ENCODE results near the gene OR51B2.
"Not testable (repeated sequence)": the region's sequence is repeated elsewhere in the genome, so short reads cannot be mapped to it uniquely, and the experiment has no call there.

Gene OR51B2

DNA sequence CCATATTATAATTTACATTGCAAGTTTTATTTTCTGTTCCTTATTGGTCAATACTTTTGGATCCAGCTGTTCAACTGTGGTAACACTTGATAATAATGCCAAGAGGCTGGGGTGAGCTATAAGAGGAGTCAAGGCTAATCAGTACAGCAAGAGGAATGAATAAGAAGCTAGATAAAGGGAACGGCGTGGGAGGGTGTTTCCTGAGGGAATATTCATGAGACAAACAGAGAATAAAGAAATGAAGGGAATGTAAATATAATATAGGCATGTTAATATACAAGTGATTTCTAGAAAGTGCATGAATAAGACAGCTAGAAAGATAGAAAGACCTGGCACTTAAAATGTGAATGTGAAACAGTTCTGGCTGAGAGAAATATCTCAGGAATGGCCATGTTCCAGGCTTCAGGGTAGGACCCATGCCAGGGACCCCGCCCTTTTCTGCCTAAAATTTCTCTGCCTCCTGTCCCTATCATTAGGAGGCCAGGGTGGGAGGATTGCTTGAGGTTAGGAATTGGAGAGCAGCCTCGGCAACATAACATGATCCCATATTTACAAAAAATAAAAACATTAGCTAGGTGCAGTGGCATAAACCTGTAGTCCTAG, 26.3 kb downstream of the OR51B2 start:
- TF ChIP-seq ZNF274 (IDR thresholded peaks at IDR 0.05; ENCODE audit: low read depth, low read length): no peak
- no peak overlapping the region for H3K4me3 ChIP-seq (ENCODE audit: low read length)

DNA sequence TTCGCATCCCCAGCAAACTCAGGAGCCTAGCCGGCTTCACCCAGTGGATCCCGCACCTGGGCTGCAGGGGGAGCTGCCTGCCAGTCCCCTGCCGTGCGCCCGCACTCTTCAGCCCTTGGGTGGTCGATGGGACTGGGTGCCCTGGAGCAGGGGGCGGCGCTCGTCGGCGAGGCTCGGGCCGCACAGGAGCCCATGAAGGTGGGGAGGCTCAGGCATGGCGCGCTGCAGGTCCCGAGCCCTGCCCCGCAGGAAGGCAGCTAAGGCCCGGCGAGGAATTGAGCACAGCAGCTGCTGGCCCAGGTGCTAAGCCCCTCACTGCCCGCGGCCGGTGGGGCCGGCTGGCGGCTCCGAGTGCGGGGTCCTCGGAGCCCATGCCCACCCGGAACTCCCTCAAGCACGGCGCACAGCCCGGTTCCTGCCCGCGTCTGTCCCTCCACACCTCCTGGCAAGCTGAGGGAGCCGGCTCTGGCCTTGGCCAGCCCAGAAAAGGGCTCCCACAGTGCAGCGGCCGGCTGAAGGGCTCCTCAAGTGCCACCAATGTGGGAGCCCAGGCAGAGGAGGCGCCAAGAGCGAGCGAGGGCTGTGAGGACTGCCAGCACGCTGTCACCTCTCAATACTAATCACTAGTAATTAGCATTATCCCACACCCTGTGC, 29.6 kb downstream of the OR51B2 start:
- H3K4me3 ChIP-seq (ENCODE audit: low read length): not testable (repeated sequence)

GRCh38 chr11:5293028-5293427, 31.1 kb downstream of the OR51B2 start:
- TF ChIP-seq ZNF274 (IDR thresholded peaks at IDR 0.05; ENCODE audit: low read depth, low read length): no peak
- H3K4me3 ChIP-seq (ENCODE audit: low read length): no peak overlapping the region

- H3K4me3 ChIP-seq (ENCODE audit: low read length): no peak overlapping the region
These were observed 32.8 kb downstream of the OR51B2 start for GRCh38 chr11:5291207-5291838.

GRCh38 chr11:5290106-5290505, 34.0 kb downstream of the OR51B2 start:
- no peak overlapping the region for H3K4me3 ChIP-seq (ENCODE audit: low read length)
- no peak for TF ChIP-seq ZNF274 (IDR thresholded peaks at IDR 0.05; ENCODE audit: low read depth, low read length)

More at GRCh38 chr11:5291207-5291838, 32.8 kb downstream of the OR51B2 start:
- TF ChIP-seq ZNF274 (IDR thresholded peaks at IDR 0.05; ENCODE audit: low read depth, low read length): no peak

- H3K4me3 ChIP-seq (ENCODE audit: low read length): no peak overlapping the region
- TF ChIP-seq ZNF274 (IDR thresholded peaks at IDR 0.05; ENCODE audit: low read depth, low read length): no peak
These were observed 34.4 kb downstream of the OR51B2 start for GRCh38 chr11:5289696-5290095.

DNA sequence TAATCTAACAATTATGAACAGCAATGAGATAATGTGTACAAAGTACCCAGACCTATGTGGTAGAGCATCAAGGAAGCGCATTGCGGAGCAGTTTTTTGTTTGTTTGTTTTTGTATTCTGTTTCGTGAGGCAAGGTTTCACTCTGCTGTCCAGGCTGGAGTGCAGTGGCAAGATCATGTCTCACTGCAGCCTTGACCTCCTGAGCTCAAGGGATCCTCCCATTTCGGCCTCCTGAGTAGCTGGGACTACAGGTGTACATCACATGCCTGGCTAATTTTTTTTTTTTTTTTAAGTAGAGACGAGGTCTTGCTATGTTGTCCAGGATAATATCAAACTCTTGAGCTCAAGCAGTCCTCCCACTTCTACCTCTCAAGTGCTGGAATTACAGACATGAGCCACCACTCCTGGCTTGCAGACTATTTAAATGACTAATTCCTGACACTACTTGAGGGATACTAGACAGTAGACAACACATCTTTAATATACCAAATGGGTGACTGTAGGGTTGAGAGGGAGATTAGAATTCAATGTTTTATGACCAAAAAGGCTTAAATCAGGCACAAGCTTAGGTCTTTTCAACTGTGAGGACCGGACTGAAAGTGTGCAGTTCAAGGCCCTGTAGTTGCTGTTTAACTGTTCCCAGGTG, 35.1 kb downstream of the OR51B2 start:
- no peak overlapping the region for H3K4me3 ChIP-seq (ENCODE audit: low read length)
- TF ChIP-seq ZNF274 (IDR thresholded peaks at IDR 0.05; ENCODE audit: low read depth, low read length): no peak

DNA sequence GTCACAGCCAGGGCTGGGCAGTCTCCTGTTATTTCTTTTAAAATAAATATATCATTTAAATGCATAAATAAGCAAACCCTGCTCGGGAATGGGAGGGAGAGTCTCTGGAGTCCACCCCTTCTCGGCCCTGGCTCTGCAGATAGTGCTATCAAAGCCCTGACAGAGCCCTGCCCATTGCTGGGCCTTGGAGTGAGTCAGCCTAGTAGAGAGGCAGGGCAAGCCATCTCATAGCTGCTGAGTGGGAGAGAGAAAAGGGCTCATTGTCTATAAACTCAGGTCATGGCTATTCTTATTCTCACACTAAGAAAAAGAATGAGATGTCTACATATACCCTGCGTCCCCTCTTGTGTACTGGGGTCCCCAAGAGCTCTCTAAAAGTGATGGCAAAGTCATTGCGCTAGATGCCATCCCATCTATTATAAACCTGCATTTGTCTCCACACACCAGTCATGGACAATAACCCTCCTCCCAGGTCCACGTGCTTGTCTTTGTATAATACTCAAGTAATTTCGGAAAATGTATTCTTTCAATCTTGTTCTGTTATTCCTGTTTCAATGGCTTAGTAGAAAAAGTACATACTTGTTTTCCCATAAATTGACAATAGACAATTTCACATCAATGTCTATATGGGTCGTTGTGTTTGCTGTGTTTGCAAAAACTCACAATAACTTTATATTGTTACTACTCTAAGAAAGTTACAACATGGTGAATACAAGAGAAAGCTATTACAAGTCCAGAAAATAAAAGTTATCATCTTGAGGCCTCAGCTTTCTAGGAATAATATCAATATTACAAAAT, 35.8 kb downstream of the OR51B2 start:
- H3K4me3 ChIP-seq (ENCODE audit: low read length): no peak overlapping the region
- TF ChIP-seq ZNF274 (IDR thresholded peaks at IDR 0.05; ENCODE audit: low read depth, low read length): no peak

DNA sequence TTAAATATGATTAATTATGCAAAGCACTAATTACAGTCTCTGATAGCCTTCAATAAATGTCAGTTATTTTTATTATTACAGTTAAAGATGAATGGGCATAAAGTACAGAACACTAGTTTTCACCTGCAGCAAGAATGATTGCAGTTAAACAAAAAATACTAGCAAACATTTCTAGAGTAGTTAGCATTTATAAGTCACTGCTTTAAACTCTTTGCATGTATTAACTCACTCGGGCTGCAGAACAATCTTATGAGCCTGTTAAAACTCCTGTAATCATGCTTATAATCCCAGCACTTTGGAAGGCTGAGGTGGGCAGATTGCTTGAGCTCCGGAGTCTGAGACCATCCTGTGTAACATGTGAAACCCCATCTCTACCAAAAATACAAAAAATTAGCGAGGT, 37.2 kb downstream of the OR51B2 start:
- TF ChIP-seq ZNF274 (IDR thresholded peaks at IDR 0.05; ENCODE audit: low read depth, low read length): no peak
- H3K4me3 ChIP-seq (ENCODE audit: low read length): no peak overlapping the region

GRCh38 chr11:5286351-5286750, 37.7 kb downstream of the OR51B2 start:
- TF ChIP-seq ZNF274 (IDR thresholded peaks at IDR 0.05; ENCODE audit: low read depth, low read length): no peak
- no peak overlapping the region for H3K4me3 ChIP-seq (ENCODE audit: low read length)

DNA sequence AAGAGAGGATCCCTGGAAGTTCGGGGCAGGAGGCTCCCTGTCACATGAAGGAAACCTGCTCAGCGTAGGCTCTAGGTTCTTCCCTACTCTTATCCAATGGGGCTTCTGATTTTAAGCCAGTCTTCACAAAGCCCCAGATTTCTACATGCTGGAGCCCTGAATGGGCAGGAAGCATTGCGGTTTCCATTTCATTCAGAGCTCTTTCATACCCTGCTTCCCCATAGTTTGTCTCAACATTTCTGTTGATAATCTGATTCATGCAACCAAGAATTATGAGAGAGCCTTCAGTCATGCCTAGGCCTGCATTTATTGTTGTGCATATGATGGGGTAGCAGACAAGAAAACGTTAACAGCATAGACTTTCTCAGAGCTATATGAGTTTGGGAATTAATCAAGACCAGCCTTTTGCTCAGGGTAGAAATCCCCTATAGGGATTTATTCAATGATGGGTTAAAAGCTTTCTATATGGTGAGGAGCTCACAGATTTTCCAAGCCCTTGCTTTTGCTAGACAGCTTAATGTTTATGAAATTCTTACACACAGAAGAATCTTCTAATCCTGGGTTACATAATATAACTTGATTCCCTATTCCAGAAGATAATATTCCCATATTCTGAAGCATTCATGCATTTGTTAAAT, 38.3 kb downstream of the OR51B2 start:
- TF ChIP-seq ZNF274 (IDR thresholded peaks at IDR 0.05; ENCODE audit: low read depth, low read length): no peak

DNA sequence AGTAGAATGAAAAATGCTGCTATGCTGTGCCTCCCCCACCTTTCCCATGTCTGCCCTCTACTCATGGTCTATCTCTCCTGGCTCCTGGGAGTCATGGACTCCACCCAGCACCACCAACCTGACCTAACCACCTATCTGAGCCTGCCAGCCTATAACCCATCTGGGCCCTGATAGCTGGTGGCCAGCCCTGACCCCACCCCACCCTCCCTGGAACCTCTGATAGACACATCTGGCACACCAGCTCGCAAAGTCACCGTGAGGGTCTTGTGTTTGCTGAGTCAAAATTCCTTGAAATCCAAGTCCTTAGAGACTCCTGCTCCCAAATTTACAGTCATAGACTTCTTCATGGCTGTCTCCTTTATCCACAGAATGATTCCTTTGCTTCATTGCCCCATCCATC, 39.5 kb downstream of the OR51B2 start:
- H3K4me3 ChIP-seq (ENCODE audit: low read length): no peak overlapping the region
- TF ChIP-seq ZNF274 (IDR thresholded peaks at IDR 0.05; ENCODE audit: low read depth, low read length): no peak

More for the DNA sequence above, 38.3 kb downstream of the OR51B2 start:
- no peak overlapping the region for H3K4me3 ChIP-seq (ENCODE audit: low read length)

GRCh38 chr11:5283882-5284281, 40.2 kb downstream of the OR51B2 start:
- TF ChIP-seq ZNF274 (IDR thresholded peaks at IDR 0.05; ENCODE audit: low read depth, low read length): no peak

DNA sequence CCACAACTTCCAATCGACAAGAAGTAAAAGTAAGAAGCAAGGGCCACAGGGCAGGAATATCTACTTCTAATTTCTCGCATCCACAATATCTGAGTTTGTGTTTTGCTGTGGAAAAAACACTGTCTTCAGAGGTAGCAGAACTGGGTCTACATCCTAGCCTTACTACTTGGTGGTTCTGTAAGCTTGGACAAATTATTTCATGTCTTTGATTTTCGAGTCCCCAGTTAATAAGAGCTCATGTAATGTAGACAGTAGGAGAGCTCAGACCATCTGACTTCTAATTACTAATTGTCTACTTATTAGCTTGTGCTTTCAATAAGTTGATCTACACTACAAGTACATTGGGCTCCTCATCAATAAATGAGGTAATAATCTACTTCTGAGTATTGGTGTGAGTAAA, 41.0 kb downstream of the OR51B2 start:
- TF ChIP-seq ZNF274 (IDR thresholded peaks at IDR 0.05; ENCODE audit: low read depth, low read length): no peak
- H3K4me3 ChIP-seq (ENCODE audit: low read length): no peak overlapping the region

More at GRCh38 chr11:5283882-5284281, 40.2 kb downstream of the OR51B2 start:
- H3K4me3 ChIP-seq (ENCODE audit: low read length): no peak overlapping the region
